Uterus (tissue), 2 donors: Measurements from ENCODE around the gene NBEA.

ENCODE experiments used
- CTCF ChIP-seq, 4 experiments: fragments of 200-600 bp in 2 of 4; fragments of 450-650 bp in 2 of 4; sonication (generic) in 2 of 4; IDR thresholded peaks; one replicate each; pipeline ENCODE4 v1.5.1; 2016 to 2019; ENCODE audit warnings: antibody characterized with exemption in 4 of 4, mild to moderate bottlenecking in 2 of 4, moderate library complexity in 1 of 4
- POLR2A ChIP-seq, 2 donors: fragments of 450-650 bp; IDR thresholded peaks; one replicate each; pipeline ENCODE4 v1.6.1; 2016; ENCODE audit warnings: antibody characterized with exemption in 2 of 2, mild to moderate bottlenecking in 1 of 2, moderate library complexity in 1 of 2

GRCh38 chr13:35129500-35129899, 187.4 kb downstream of the NBEA start:
- TF ChIP-seq CTCF (IDR thresholded peaks at IDR 0.05): no peak
- TF ChIP-seq POLR2A (IDR thresholded peaks at IDR 0.05): no peak
